Left lung (tissue), 10 donors: Measurements from ENCODE around the gene LRIG1. TPM values are rescaled to one million over a fixed set of nuclear protein-coding genes. Genes with fewer than 3 reads are reported as not detected.

Source experiments
- ATAC-seq: fragments of 200-7000 bp; cut with Tn5 transposase; one replicate; pipeline ENCODE4 v1.9.1; 2020; ENCODE audit warnings: moderate library complexity
- DNase-seq, 4 donors: peaks; one replicate each; pipeline ENCODE4 v3.0.0-alpha.2; 2013 to 2020
- H3K27ac ChIP-seq, 2 donors: fragments of 200-600 bp; sonication (generic) in 1 of 2; one replicate each; pipeline versions ENCODE4 v1.5.0 to v1.8.0; 2020 to 2021
- H3K27me3 ChIP-seq, 2 donors: fragments of 200-600 bp; sonication (generic) in 1 of 2; one replicate each; pipeline versions ENCODE4 v1.5.0 to v1.8.0; 2020 to 2021
- H3K36me3 ChIP-seq, 2 donors: fragments of 200-600 bp; sonication (generic) in 1 of 2; one replicate each; pipeline versions ENCODE4 v1.5.0 to v1.8.0; 2020 to 2021
- H3K4me1 ChIP-seq, 2 donors: fragments of 200-600 bp; one replicate each; pipeline ENCODE4 v1.8.0; 2021
- H3K4me3 ChIP-seq, 2 donors: fragments of 200-600 bp; sonication (generic) in 1 of 2; one replicate each; pipeline versions ENCODE4 v1.5.0 to v1.8.0; 2020 to 2021; ENCODE audit warnings: mild to moderate bottlenecking in 1 of 2
- H3K9me3 ChIP-seq, 2 donors: fragments of 200-600 bp; sonication (generic) in 1 of 2; one replicate each; pipeline versions ENCODE4 v1.5.0 to v1.8.0; 2020 to 2021
- CTCF ChIP-seq, 2 donors: fragments of 200-600 bp; sonication (generic) in 1 of 2; IDR thresholded peaks; one replicate each; pipeline versions ENCODE4 v1.5.0 to v1.8.0; 2021; ENCODE audit warnings: antibody characterized with exemption in 2 of 2
- intact Hi-C, 2 donors: fragments of 100-400 bp; cut with DNase I; formaldehyde crosslinking; loops; one replicate each; pipeline versions ENCODE4 v1.11.2 to v1.14.2; 2022
- polyA plus RNA-seq, 6 donors: library from polyadenylated mRNA; unstranded; fragments of 120-200 nt; gene quantifications; one replicate each; pipeline ENCODE4 v1.2.1, GENCODE V29; 2013; ENCODE audit not compliant: insufficient read length in 6 of 6
- total RNA-seq, 2 donors: library from RNA; stranded (reverse); fragmentation: NEBNext Ultra II Directional; extraction: Animal tissue kit (Norgen Biotek cat#: 25700); gene quantifications; one replicate each; pipeline ENCODE4 v1.2.1, GENCODE V29; 2021
- donor health status: DM: no; HTN: yes; CAD: no.
- donor health status: DM: no; HTN: no; CAD: no.

LRIG1 gene
- total and polyA plus RNA-seq, 8 donors = 32.6 to 42.7 (median 35.7) TPM

GRCh38 chr3:66363148-66363547 lies 137.7 kb downstream of the LRIG1 start:
- H3K27ac ChIP-seq = no peak overlapping the region
- no peak for DNase-seq
- no peak for ATAC-seq
- TF ChIP-seq CTCF (IDR thresholded peaks at IDR 0.05) = no peak
- H3K4me1 ChIP-seq = no peaks in the 10 kb centered on the region
- H3K4me3 ChIP-seq = no peak overlapping the region
- no peaks in the 10 kb centered on the region for H3K36me3 ChIP-seq
- H3K9me3 ChIP-seq = no peaks in the 10 kb centered on the region
- intact Hi-C loops = no loop called here
- no peaks in the 10 kb centered on the region for H3K27me3 ChIP-seq

- Histone ChIP-seq H3K4me1 (no peaks in the 10 kb centered on the region), H3K27me3 (no peaks in the 10 kb centered on the region), H3K9me3 (no peaks in the 10 kb centered on the region), H3K36me3 (no peaks in the 10 kb centered on the region), H3K4me3 (no peak overlapping the region), H3K27ac (no peak overlapping the region)
- intact Hi-C loops = no loop called here
- ATAC-seq (no peak), DNase-seq (no peak)
- no peak for TF ChIP-seq CTCF (IDR thresholded peaks at IDR 0.05)
Measured at GRCh38 chr3:66362541-66362941, 138.3 kb downstream of the LRIG1 start.

- Histone ChIP-seq H3K4me3 (no peak overlapping the region), H3K36me3 (no peaks in the 10 kb centered on the region), H3K27me3 (no peaks in the 10 kb centered on the region), H3K9me3 (no peaks in the 10 kb centered on the region), H3K4me1 (no peaks in the 10 kb centered on the region), H3K27ac (no peak overlapping the region)
- no peak for DNase-seq
- ATAC-seq = no peak
- intact Hi-C loops = no loop called here
- TF ChIP-seq CTCF (IDR thresholded peaks at IDR 0.05) = no peak
Measured at GRCh38 chr3:66361356-66361755, 139.5 kb downstream of the LRIG1 start.

GRCh38 chr3:66355997-66356396 lies 144.8 kb downstream of the LRIG1 start:
- Histone ChIP-seq H3K27me3 (no peaks in the 10 kb centered on the region), H3K36me3 (no peaks in the 10 kb centered on the region), H3K27ac (no peak overlapping the region), H3K9me3 (no peaks in the 10 kb centered on the region), H3K4me1 (no peaks in the 10 kb centered on the region), H3K4me3 (no peak overlapping the region)
- DNase-seq (no peak), ATAC-seq (no peak)
- no peak for TF ChIP-seq CTCF (IDR thresholded peaks at IDR 0.05)
- intact Hi-C loops = no loop called here

GRCh38 chr3:66355394-66355793 lies 145.4 kb downstream of the LRIG1 start:
- no peaks in the 10 kb centered on the region for H3K36me3 ChIP-seq
- H3K4me3 ChIP-seq = no peak overlapping the region
- no peaks in the 10 kb centered on the region for H3K4me1 ChIP-seq
- H3K9me3 ChIP-seq = no peaks in the 10 kb centered on the region
- ATAC-seq (no peak), DNase-seq (no peak)
- intact Hi-C loops = no loop called here
- no peak for TF ChIP-seq CTCF (IDR thresholded peaks at IDR 0.05)
- no peak overlapping the region for H3K27ac ChIP-seq
- H3K27me3 ChIP-seq = no peaks in the 10 kb centered on the region
